HCT116 (cell line): ENCODE results near the gene BHLHE41. TPM values are rescaled to one million over a fixed set of nuclear protein-coding genes. Genes with fewer than 3 reads are reported as not detected.

Source experiments
- ATAC-seq: fragments of 200-7000 bp; cut with Tn5 transposase; 2 replicates; pipeline ENCODE4 v1.9.1; 2020; ENCODE audit warnings: mild to moderate bottlenecking, moderate library complexity
- BruUV-seq: library from RNA; stranded (reverse); fragments of 400-500 nt; replicated peaks from 2 replicates; lab custom pipeline; 2021; lab: Mats Ljungman, UMichigan
- CTCF ChIA-PET: fragments of 300-600 bp; sonication (Branson Sonifier 250); formaldehyde crosslinking; loops from one replicate; lab custom pipeline; 2021; ENCODE audit warnings: antibody characterized with exemption; lab: Charles Lee
- POLR2A ChIA-PET: fragments of 300-600, 350-600 bp; sonication (Branson Sonifier 250); formaldehyde crosslinking; loops from one replicate; lab custom pipeline; 2021; ENCODE audit warnings: antibody characterized with exemption; lab: Charles Lee
- RAD21 ChIA-PET, 2 experiments: fragments of 300-600 bp; sonication (Branson Sonifier 250); formaldehyde crosslinking; loops; one replicate each; lab custom pipeline; 2023; ENCODE audit warnings: low total read pairs in 2 of 2; ENCODE audit not compliant: uncharacterized antibody in 2 of 2, unreplicated experiment in 2 of 2, low non-redundant PET in 1 of 2; lab: Charles Lee
- DNase-seq: peaks from one replicate; pipeline ENCODE4 v3.0.0-alpha.2; 2010; ENCODE audit warnings: low read depth, low spot score
- H2AFZ ChIP-seq: fragments of 200-600 bp; shearing (Covaris generic), sonication (generic); 2 replicates; pipeline ENCODE4 v1.6.1; 2017; ENCODE audit warnings: low read depth, mixed run types, mixed read lengths, antibody characterized with exemption, low read length; ENCODE audit not compliant: poor library complexity, severe bottlenecking
- H3K27ac ChIP-seq: 2 replicates; pipeline ENCODE4 v1.5.1; 2012; ENCODE audit warnings: low read depth, low read length
- H3K27me3 ChIP-seq: fragments of 200-600 bp; sonication (generic); 2 replicates; pipeline ENCODE4 v1.6.1; 2016; ENCODE audit warnings: mixed run types, low read length, mixed read lengths; ENCODE audit not compliant: insufficient read depth
- H3K36me3 ChIP-seq, 2 experiments: fragments of 200-500 bp in 1 of 2; fragments of 200-600 bp in 1 of 2; sonication (Bioruptor generic) in 1 of 2; sonication (generic) in 1 of 2; 2 replicates each; pipeline versions ENCODE4 v1.5.1 to v1.6.1; 2014 to 2016; ENCODE audit warnings: low read length in 2 of 2, inconsistent platforms in 1 of 2, mixed read lengths in 1 of 2, mixed run types in 1 of 2; ENCODE audit not compliant: insufficient read depth in 2 of 2, control insufficient read depth in 1 of 2
- H3K4me1 ChIP-seq, 2 experiments: fragments of 200-600 bp in 1 of 2; sonication (generic) in 1 of 2; 2 replicates each; pipeline versions ENCODE4 v1.5.1 to v1.6.1; 2012 to 2017; ENCODE audit warnings: low read length in 2 of 2, inconsistent platforms in 1 of 2, mild to moderate bottlenecking in 1 of 2, mixed read lengths in 1 of 2, mixed run types in 1 of 2, moderate library complexity in 1 of 2; ENCODE audit not compliant: insufficient read depth in 2 of 2, control insufficient read depth in 1 of 2
- H3K4me2 ChIP-seq: fragments of 200-600 bp; sonication (generic); 2 replicates; pipeline ENCODE4 v1.6.1; 2017; ENCODE audit warnings: mixed run types, low read length, mixed read lengths
- H3K4me3 ChIP-seq, 2 experiments: fragments of 200-600 bp in 1 of 2; sonication (generic) in 1 of 2; replicated peaks in 1 of 2; 2 replicates each; pipeline ENCODE4 v1.5.1; 2011 to 2016; ENCODE audit warnings: low read length in 2 of 2, control low read depth in 1 of 2, low read depth in 1 of 2, mild to moderate bottlenecking in 1 of 2, mixed read lengths in 1 of 2, mixed run types in 1 of 2
- H3K79me2 ChIP-seq: fragments of 200-600 bp; sonication (generic); 2 replicates; pipeline ENCODE4 v1.6.1; 2017; ENCODE audit warnings: mild to moderate bottlenecking, mixed run types, low read length, moderate library complexity, mixed read lengths; ENCODE audit not compliant: insufficient read depth
- H3K9ac ChIP-seq: fragments of 200-600 bp; sonication (generic); 2 replicates; pipeline ENCODE4 v1.6.1; 2016; ENCODE audit warnings: low read length, mixed read lengths
- H3K9me2 ChIP-seq: fragments of 200-600 bp; sonication (generic), shearing (Covaris generic); 2 replicates; pipeline ENCODE4 v1.6.1; 2017; ENCODE audit warnings: mixed run types, mild to moderate bottlenecking, moderate library complexity; ENCODE audit not compliant: insufficient read depth
- H3K9me3 ChIP-seq, 2 experiments: fragments of 200-500 bp in 1 of 2; fragments of 200-600 bp in 1 of 2; sonication (Bioruptor generic) in 1 of 2; sonication (generic) in 1 of 2; 2 replicates each; pipeline ENCODE4 v1.6.1; 2014 to 2017; ENCODE audit warnings: low read length in 2 of 2, mixed read lengths in 2 of 2, inconsistent platforms in 1 of 2, low read depth in 1 of 2, mild to moderate bottlenecking in 1 of 2, mixed run types in 1 of 2, moderate library complexity in 1 of 2; ENCODE audit not compliant: control insufficient read depth in 1 of 2, insufficient read depth in 1 of 2
- H4K20me1 ChIP-seq: fragments of 200-600 bp; sonication (generic), shearing (Covaris generic); 2 replicates; pipeline ENCODE4 v1.6.1; 2017; ENCODE audit warnings: mixed run types, mild to moderate bottlenecking, moderate library complexity; ENCODE audit not compliant: insufficient read depth
- CTCF ChIP-seq, 3 experiments: fragments of 200-600 bp in 1 of 3; sonication (generic) in 1 of 3; IDR thresholded peaks in 2 of 3; conservative IDR thresholded peaks in 1 of 3; 2 replicates each; pipeline ENCODE4 v1.5.1; 2012 to 2017; ENCODE audit warnings: low read depth in 2 of 3, low read length in 2 of 3, antibody characterized with exemption in 1 of 3, borderline replicate concordance in 1 of 3, control low read depth in 1 of 3, mild to moderate bottlenecking in 1 of 3, mixed read lengths in 1 of 3, mixed run types in 1 of 3, moderate library complexity in 1 of 3; ENCODE audit not compliant: insufficient read depth in 1 of 3
- ELF1 ChIP-seq: IDR thresholded peaks from 2 replicates; pipeline ENCODE4 v1.6.1; 2012; ENCODE audit warnings: low read depth, borderline replicate concordance
- EZH2phosphoT487 ChIP-seq: fragments of 200-600 bp; IDR thresholded peaks from 2 replicates; pipeline ENCODE4 v1.6.1; 2018; ENCODE audit warnings: antibody characterized with exemption, borderline replicate concordance
- FOSL1 ChIP-seq: IDR thresholded peaks from 2 replicates; pipeline ENCODE4 v1.6.1; 2012; ENCODE audit warnings: low read depth
- JUND ChIP-seq: IDR thresholded peaks from 2 replicates; pipeline ENCODE4 v1.6.1; 2012
- POLR2AphosphoS5 ChIP-seq: IDR thresholded peaks from 2 replicates; pipeline ENCODE4 v1.6.1; 2011; ENCODE audit warnings: mild to moderate bottlenecking, low read depth, low read length, moderate library complexity
- RAD21 ChIP-seq: IDR thresholded peaks from 2 replicates; pipeline ENCODE4 v1.6.1; 2012; ENCODE audit warnings: low read depth, mild to moderate bottlenecking
- REST ChIP-seq: IDR thresholded peaks from 2 replicates; pipeline ENCODE4 v1.6.1; 2012; ENCODE audit warnings: low read depth
- SIN3A ChIP-seq: IDR thresholded peaks from 2 replicates; pipeline ENCODE4 v1.6.1; 2012; ENCODE audit warnings: low read depth
- SP1 ChIP-seq: IDR thresholded peaks from 2 replicates; pipeline ENCODE4 v1.6.1; 2012; ENCODE audit warnings: low read depth
- TCF7L2 ChIP-seq: IDR thresholded peaks from 2 replicates; pipeline ENCODE4 v1.7.0; 2011; ENCODE audit warnings: borderline replicate concordance, inconsistent platforms; ENCODE audit not compliant: insufficient read depth, insufficient read length; ENCODE audit errors: extremely low read depth
- ZBTB33 ChIP-seq: IDR thresholded peaks from 2 replicates; pipeline ENCODE4 v1.6.1; 2011; ENCODE audit warnings: mild to moderate bottlenecking, low read length, moderate library complexity; ENCODE audit not compliant: insufficient replicate concordance; ENCODE audit errors: extremely low read depth
- ZFX ChIP-seq: fragments of 450-650 bp; IDR thresholded peaks from 2 replicates; pipeline ENCODE4 v1.6.1; 2017
- intact Hi-C: fragments of 100-400 bp; cut with micrococcal nuclease; formaldehyde crosslinking; loops from 2 replicates; pipeline ENCODE4 v1.10.0; 2022
- total RNA-seq: library from RNA; stranded (reverse); gene quantifications from one replicate; pipeline ENCODE4 v1.2.1, GENCODE V29; 2021; ENCODE audit not compliant: unreplicated experiment

BHLHE41 gene
- total RNA-seq, 1 experiment from 2014 or later: 4.7 TPM

GRCh38 chr12:26096036-26096435 lies 28.8 kb downstream of the BHLHE41 start:
- intact Hi-C loops: loop anchor here (2.0 kb wide), 2 partner anchors 307 to 605 kb away; no protein-coding TSS in a partner anchor
- H3K27ac ChIP-seq: no peak overlapping the region
- no peaks in the 10 kb centered on the region for H4K20me1 ChIP-seq
- TF ChIP-seq SIN3A (no peak), ZFX (no peak)
- TF ChIP-seq, all 23 proteins: peak for 0
- H3K36me3 ChIP-seq: no peaks in the 10 kb centered on the region
- no peaks in the 10 kb centered on the region for H3K9me3 ChIP-seq
- ChIA-PET CTCF (interaction anchor here (2.3 to 2.4 kb wide), 2 partner anchors 429 to 606 kb away, joined by 5 to 15 read pairs; no protein-coding TSS in a partner anchor), POLR2A (no interaction called here), RAD21 (no interaction called here)
- no peaks in the 10 kb centered on the region for H3K9me2 ChIP-seq
- H3K79me2 ChIP-seq: no peaks in the 10 kb centered on the region
- H2AFZ ChIP-seq: no peak overlapping the region
- H3K4me2 ChIP-seq: no peak overlapping the region
- BruUV-seq: no TSS peak
- H3K9ac ChIP-seq: no peak overlapping the region
- H3K4me1 ChIP-seq: peaks cover 7 to 15% of the 10 kb centered on the region in 2 experiments
- DNase-seq (no peak), ATAC-seq (no peak)
- H3K27me3 ChIP-seq: no peaks in the 10 kb centered on the region
- H3K4me3 ChIP-seq: no peak overlapping the region

- Histone ChIP-seq H3K9ac (no peak overlapping the region), H3K4me3 (no peak overlapping the region), H3K4me2 (no peak overlapping the region), H3K9me3 (no peaks in the 10 kb centered on the region), H3K79me2 (no peaks in the 10 kb centered on the region), H3K27me3 (no peaks in the 10 kb centered on the region), H3K36me3 (no peaks in the 10 kb centered on the region), H4K20me1 (no peaks in the 10 kb centered on the region), H3K27ac (no peak overlapping the region), H3K4me1 (peaks cover 5 to 21% of the 10 kb centered on the region in 2 experiments), H2AFZ (no peak overlapping the region), H3K9me2 (no peaks in the 10 kb centered on the region)
- ChIA-PET CTCF (interaction anchor here (0.6 kb wide), 1 partner anchor 9 kb away, joined by 4 read pairs; no protein-coding TSS in a partner anchor), RAD21 (no interaction called here), POLR2A (no interaction called here)
- no TSS peak for BruUV-seq
- ATAC-seq (no peak), DNase-seq (no peak)
- intact Hi-C loops: no loop called here
- no peak for TF ChIP-seq ZBTB33
- TF ChIP-seq EZH2phosphoT487: no peak
- TF ChIP-seq TCF7L2: no peak
- TF ChIP-seq FOSL1: no peak
- TF ChIP-seq POLR2AphosphoS5: no peak
- no peak for TF ChIP-seq ZFX
- no peak for TF ChIP-seq ELF1
- no peak for TF ChIP-seq REST
- no peak for TF ChIP-seq CTCF (IDR thresholded peaks at IDR 0.05 in 2 of 3, conservative IDR thresholded peaks at IDR 0.05 in 1 of 3; ENCODE audit: borderline replicate concordance in 1 of 3, insufficient read depth in 1 of 3, low read depth in 2 of 3, low read length in 2 of 3)
- TF ChIP-seq RAD21: no peak
- TF ChIP-seq SP1: no peak
- TF ChIP-seq JUND: no peak
Observed at GRCh38 chr12:26095186-26095585, 29.7 kb downstream of the BHLHE41 start.
